ENCODE measurements around the gene RETREG3. TPM values are rescaled to one million over a fixed set of nuclear protein-coding genes. Genes with fewer than 3 reads are reported as not detected.

RETREG3 gene
- total and polyA plus RNA-seq, 2 of the 13 experiments (the other 11 are each of a cell fraction or from before 2014, with no cell fraction given), result 47.0 to 55.8 TPM

DNA sequence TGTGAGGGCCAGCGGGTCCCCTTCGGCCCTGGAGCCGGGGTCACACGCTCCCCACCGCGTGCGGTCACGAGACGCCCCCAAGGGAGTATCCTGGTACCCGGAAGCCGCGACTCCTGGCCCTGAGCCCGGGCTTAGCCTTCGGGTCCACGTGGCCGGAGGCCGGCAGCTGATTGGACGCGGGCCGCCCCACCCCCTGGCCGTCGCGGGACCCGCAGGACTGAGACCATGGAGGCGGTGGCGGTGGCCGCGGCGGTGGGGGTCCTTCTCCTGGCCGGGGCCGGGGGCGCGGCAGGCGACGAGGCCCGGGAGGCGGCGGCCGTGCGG, 73.2 kb downstream of the RETREG3 start, which contains the start of gene NAGLU (continued):
- TF ChIP-seq, protein P1, sequence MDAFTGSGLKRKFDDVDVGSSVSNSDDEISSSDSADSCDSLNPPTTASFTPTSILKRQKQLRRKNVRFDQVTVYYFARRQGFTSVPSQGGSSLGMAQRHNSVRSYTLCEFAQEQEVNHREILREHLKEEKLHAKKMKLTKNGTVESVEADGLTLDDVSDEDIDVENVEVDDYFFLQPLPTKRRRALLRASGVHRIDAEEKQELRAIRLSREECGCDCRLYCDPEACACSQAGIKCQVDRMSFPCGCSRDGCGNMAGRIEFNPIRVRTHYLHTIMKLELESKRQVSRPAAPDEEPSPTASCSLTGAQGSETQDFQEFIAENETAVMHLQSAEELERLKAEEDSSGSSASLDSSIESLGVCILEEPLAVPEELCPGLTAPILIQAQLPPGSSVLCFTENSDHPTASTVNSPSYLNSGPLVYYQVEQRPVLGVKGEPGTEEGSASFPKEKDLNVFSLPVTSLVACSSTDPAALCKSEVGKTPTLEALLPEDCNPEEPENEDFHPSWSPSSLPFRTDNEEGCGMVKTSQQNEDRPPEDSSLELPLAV (CRISPR knock-in tag; conservative IDR thresholded peaks at IDR 0.05; ENCODE audit: low read depth), result no peak; the same call in 1 of the 2 replicates
- TF ChIP-seq ZFX (CRISPR knock-in tag; IDR thresholded peaks at IDR 0.05; ENCODE audit: low read depth) (0 out of 2 replicates have a peak, but pooled peaks have one; percentile 10), ZNF318 (CRISPR knock-in tag; IDR thresholded peaks at IDR 0.05) (no peak), MIER2 (CRISPR knock-in tag; IDR thresholded peaks at IDR 0.05) (peak; percentile 63; the same call in 1 of the 2 replicates), DNMT1 (CRISPR knock-in tag; IDR thresholded peaks at IDR 0.05) (peak; percentile 61; the same call in 1 of the 2 replicates), ZSCAN21 (CRISPR knock-in tag; IDR thresholded peaks at IDR 0.05; ENCODE audit: borderline replicate concordance) (peak; percentile 17; the same call in 1 of the 2 replicates), KDM5B (CRISPR knock-in tag; IDR thresholded peaks at IDR 0.05; ENCODE audit: borderline replicate concordance) (peak; percentile 51; the same call in 1 of the 2 replicates), ZNF468 (CRISPR knock-in tag; IDR thresholded peaks at IDR 0.05) (no peak), TCF7 (IDR thresholded peaks at IDR 0.05; ENCODE audit: low read depth) (no peak)
- TF ChIP-seq, protein P2, sequence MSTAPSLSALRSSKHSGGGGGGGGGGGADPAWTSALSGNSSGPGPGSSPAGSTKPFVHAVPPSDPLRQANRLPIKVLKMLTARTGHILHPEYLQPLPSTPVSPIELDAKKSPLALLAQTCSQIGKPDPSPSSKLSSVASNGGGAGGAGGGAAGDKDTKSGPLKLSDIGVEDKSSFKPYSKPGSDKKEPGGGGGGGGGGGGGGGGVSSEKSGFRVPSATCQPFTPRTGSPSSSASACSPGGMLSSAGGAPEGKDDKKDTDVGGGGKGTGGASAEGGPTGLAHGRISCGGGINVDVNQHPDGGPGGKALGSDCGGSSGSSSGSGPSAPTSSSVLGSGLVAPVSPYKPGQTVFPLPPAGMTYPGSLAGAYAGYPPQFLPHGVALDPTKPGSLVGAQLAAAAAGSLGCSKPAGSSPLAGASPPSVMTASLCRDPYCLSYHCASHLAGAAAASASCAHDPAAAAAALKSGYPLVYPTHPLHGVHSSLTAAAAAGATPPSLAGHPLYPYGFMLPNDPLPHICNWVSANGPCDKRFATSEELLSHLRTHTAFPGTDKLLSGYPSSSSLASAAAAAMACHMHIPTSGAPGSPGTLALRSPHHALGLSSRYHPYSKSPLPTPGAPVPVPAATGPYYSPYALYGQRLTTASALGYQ (CRISPR knock-in tag; IDR thresholded peaks at IDR 0.05), result no peak
- TF ChIP-seq, protein P3, sequence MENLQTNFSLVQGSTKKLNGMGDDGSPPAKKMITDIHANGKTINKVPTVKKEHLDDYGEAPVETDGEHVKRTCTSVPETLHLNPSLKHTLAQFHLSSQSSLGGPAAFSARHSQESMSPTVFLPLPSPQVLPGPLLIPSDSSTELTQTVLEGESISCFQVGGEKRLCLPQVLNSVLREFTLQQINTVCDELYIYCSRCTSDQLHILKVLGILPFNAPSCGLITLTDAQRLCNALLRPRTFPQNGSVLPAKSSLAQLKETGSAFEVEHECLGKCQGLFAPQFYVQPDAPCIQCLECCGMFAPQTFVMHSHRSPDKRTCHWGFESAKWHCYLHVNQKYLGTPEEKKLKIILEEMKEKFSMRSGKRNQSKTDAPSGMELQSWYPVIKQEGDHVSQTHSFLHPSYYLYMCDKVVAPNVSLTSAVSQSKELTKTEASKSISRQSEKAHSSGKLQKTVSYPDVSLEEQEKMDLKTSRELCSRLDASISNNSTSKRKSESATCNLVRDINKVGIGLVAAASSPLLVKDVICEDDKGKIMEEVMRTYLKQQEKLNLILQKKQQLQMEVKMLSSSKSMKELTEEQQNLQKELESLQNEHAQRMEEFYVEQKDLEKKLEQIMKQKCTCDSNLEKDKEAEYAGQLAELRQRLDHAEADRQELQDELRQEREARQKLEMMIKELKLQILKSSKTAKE (CRISPR knock-in tag; IDR thresholded peaks at IDR 0.05; ENCODE audit: borderline replicate concordance), result 0 out of 2 replicates have a peak, but pooled peaks have one; percentile 12
- TF ChIP-seq, protein P4, sequence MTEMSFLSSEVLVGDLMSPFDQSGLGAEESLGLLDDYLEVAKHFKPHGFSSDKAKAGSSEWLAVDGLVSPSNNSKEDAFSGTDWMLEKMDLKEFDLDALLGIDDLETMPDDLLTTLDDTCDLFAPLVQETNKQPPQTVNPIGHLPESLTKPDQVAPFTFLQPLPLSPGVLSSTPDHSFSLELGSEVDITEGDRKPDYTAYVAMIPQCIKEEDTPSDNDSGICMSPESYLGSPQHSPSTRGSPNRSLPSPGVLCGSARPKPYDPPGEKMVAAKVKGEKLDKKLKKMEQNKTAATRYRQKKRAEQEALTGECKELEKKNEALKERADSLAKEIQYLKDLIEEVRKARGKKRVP (CRISPR knock-in tag; IDR thresholded peaks at IDR 0.05), result 0 out of 4 replicates have a peak, but pooled peaks of 1 of the 2 experiments have one; percentile 9

Data from HepG2 (cell line).